H1 (cell line): ENCODE measurements around the gene HDLBP. TPM values are rescaled to one million over a fixed set of nuclear protein-coding genes. Genes with fewer than 3 reads are reported as not detected.

Experiments
- CTCF ChIA-PET: fragments of 300-600 bp; sonication (Branson Sonifier 250); formaldehyde crosslinking; loops from one replicate; lab custom pipeline; 2021; ENCODE audit not compliant: partially characterized antibody; lab: Charles Lee
- POLR2A ChIA-PET: fragments of 300-600 bp; sonication (Branson Sonifier 250); formaldehyde crosslinking; loops from one replicate; lab custom pipeline; 2021; ENCODE audit warnings: inconsistent platforms; ENCODE audit not compliant: partially characterized antibody; lab: Charles Lee
- DNase-seq, 2 experiments: peaks; one replicate each; pipeline versions ENCODE4 v3.0.0 to v3.0.0-alpha.2; 2010 to 2022; ENCODE audit warnings: low spot score in 2 of 2, low read depth in 1 of 2, mixed read lengths in 1 of 2
- FAIRE-seq: peaks from 2 replicates; lab custom pipeline; 2011; peaks lifted over from hg19 to GRCh38; lab: Jason Lieb, UNC
- H2AFZ ChIP-seq: 2 replicates; pipeline ENCODE4 v1.8.1; 2012; ENCODE audit warnings: low read length, inconsistent platforms
- H2AK5ac ChIP-seq: 2 replicates; pipeline ENCODE4 v1.6.1; 2013; ENCODE audit warnings: low read depth, low read length
- H2BK120ac ChIP-seq: replicated peaks from 2 replicates; pipeline ENCODE3; 2013; ENCODE audit warnings: low read depth, low read length, inconsistent platforms
- H2BK12ac ChIP-seq: 2 replicates; pipeline ENCODE4 v1.6.1; 2013; ENCODE audit warnings: low read depth, low read length
- H2BK15ac ChIP-seq: 2 replicates; pipeline ENCODE4 v1.6.1; 2013; ENCODE audit warnings: low read length
- H2BK20ac ChIP-seq: 2 replicates; pipeline ENCODE4 v1.6.1; 2013; ENCODE audit warnings: low read length
- H2BK5ac ChIP-seq: 2 replicates; pipeline ENCODE4 v1.6.1; 2013; ENCODE audit warnings: low read depth, low read length
- H3K14ac ChIP-seq: 2 replicates; pipeline ENCODE4 v1.6.1; 2013; ENCODE audit warnings: inconsistent platforms; ENCODE audit not compliant: insufficient read length
- H3K18ac ChIP-seq: 2 replicates; pipeline ENCODE4 v1.6.1; 2013; ENCODE audit warnings: low read length; ENCODE audit errors: extremely low read depth
- H3K23ac ChIP-seq: 2 replicates; pipeline ENCODE4 v1.6.1; 2013; ENCODE audit warnings: inconsistent platforms; ENCODE audit not compliant: insufficient read length
- H3K23me2 ChIP-seq: 2 replicates; pipeline ENCODE4 v1.6.1; 2013; ENCODE audit warnings: low read depth, low read length
- H3K27ac ChIP-seq: 2 replicates; pipeline ENCODE4 v1.6.1; 2011; ENCODE audit warnings: low read depth, low read length, inconsistent platforms
- H3K27me3 ChIP-seq, 4 experiments: replicated peaks in 1 of 4; 1 replicate in 1 of 4; 2 replicates in 3 of 4; pipeline versions ENCODE4 v1.6.1 to v1.8.1; 2011 to 2013; ENCODE audit warnings: low read length in 3 of 4, mild to moderate bottlenecking in 3 of 4, inconsistent platforms in 2 of 4, mixed read lengths in 2 of 4, moderate library complexity in 1 of 4; ENCODE audit not compliant: control insufficient read depth in 3 of 4, insufficient read depth in 3 of 4; ENCODE audit errors: extremely low read depth in 1 of 4
- H3K36me3 ChIP-seq, 4 experiments: 2 replicates each; pipeline versions ENCODE4 v1.6.1 to v1.8.1; 2011 to 2013; ENCODE audit warnings: mild to moderate bottlenecking in 4 of 4, low read length in 3 of 4, moderate library complexity in 2 of 4, control low read depth in 1 of 4, inconsistent platforms in 1 of 4; ENCODE audit not compliant: insufficient read depth in 4 of 4, control insufficient read depth in 2 of 4
- H3K4ac ChIP-seq: replicated peaks from 2 replicates; pipeline ENCODE3; 2013; ENCODE audit warnings: low read length, low read depth, mixed read lengths, inconsistent platforms; ENCODE audit not compliant: insufficient read length
- H3K4me1 ChIP-seq, 4 experiments: replicated peaks in 1 of 4; 1 replicate in 1 of 4; 2 replicates in 3 of 4; pipeline versions ENCODE4 v1.6.1 to v1.8.1; 2011 to 2013; ENCODE audit warnings: low read length in 3 of 4, inconsistent platforms in 2 of 4, mixed read lengths in 1 of 4; ENCODE audit not compliant: insufficient read depth in 4 of 4, control insufficient read depth in 3 of 4
- H3K4me2 ChIP-seq, 2 experiments: 2 replicates each; pipeline versions ENCODE4 v1.6.1 to v1.8.1; 2011 to 2013; ENCODE audit warnings: low read depth in 2 of 2, low read length in 2 of 2, control low read depth in 1 of 2, inconsistent platforms in 1 of 2, mild to moderate bottlenecking in 1 of 2; ENCODE audit not compliant: insufficient read depth in 1 of 2
- H3K4me3 ChIP-seq, 4 experiments: fragments of 200-600, 300-600 bp in 1 of 4; sonication (generic), shearing (Covaris generic), sonication (Bioruptor Twin) in 1 of 4; 2 replicates each; pipeline versions ENCODE4 v1.5.1 to v1.8.1; 2011 to 2016; ENCODE audit warnings: low read length in 4 of 4, low read depth in 3 of 4, control low read depth in 2 of 4, inconsistent platforms in 2 of 4, mild to moderate bottlenecking in 2 of 4, mixed read lengths in 1 of 4, moderate library complexity in 1 of 4; ENCODE audit not compliant: insufficient read depth in 2 of 4; ENCODE audit errors: extremely low read depth in 1 of 4
- H3K56ac ChIP-seq: replicated peaks from 2 replicates; pipeline ENCODE3; 2013; ENCODE audit warnings: low read depth, mild to moderate bottlenecking, mixed read lengths, low read length, inconsistent platforms; ENCODE audit not compliant: insufficient read length
- H3K79me1 ChIP-seq: 2 replicates; pipeline ENCODE4 v1.6.1; 2013; ENCODE audit warnings: low read depth, low read length, control low read depth
- H3K79me2 ChIP-seq, 2 experiments: 2 replicates each; pipeline versions ENCODE4 v1.6.1 to v1.8.1; 2012 to 2013; ENCODE audit warnings: low read length in 2 of 2, mild to moderate bottlenecking in 2 of 2, inconsistent platforms in 1 of 2; ENCODE audit not compliant: insufficient read depth in 2 of 2, control insufficient read depth in 1 of 2
- H3K9ac ChIP-seq, 4 experiments: replicated peaks in 1 of 4; 1 replicate in 1 of 4; 2 replicates in 3 of 4; pipeline versions ENCODE4 v1.6.1 to v1.8.1; 2011 to 2013; ENCODE audit warnings: low read depth in 3 of 4, low read length in 3 of 4, control low read depth in 2 of 4, mild to moderate bottlenecking in 2 of 4, moderate library complexity in 2 of 4, inconsistent platforms in 1 of 4; ENCODE audit errors: extremely low read depth in 1 of 4
- H3K9me3 ChIP-seq, 2 experiments: 2 replicates each; pipeline versions ENCODE4 v1.6.1 to v1.8.1; 2012 to 2013; ENCODE audit warnings: mild to moderate bottlenecking in 2 of 2, moderate library complexity in 2 of 2, control low read depth in 1 of 2, inconsistent platforms in 1 of 2, low read depth in 1 of 2, low read length in 1 of 2, mixed read lengths in 1 of 2; ENCODE audit not compliant: insufficient read depth in 2 of 2
- H4K20me1 ChIP-seq, 2 experiments: replicated peaks in 1 of 2; 2 replicates each; pipeline versions ENCODE3 to v1.8.1; 2011 to 2013; ENCODE audit warnings: inconsistent platforms in 2 of 2, low read length in 2 of 2, mild to moderate bottlenecking in 1 of 2; ENCODE audit not compliant: insufficient read depth in 2 of 2, control insufficient read depth in 1 of 2
- H4K5ac ChIP-seq: 2 replicates; pipeline ENCODE4 v1.6.1; 2013; ENCODE audit warnings: low read length, low read depth, mixed read lengths, inconsistent platforms; ENCODE audit not compliant: insufficient read length
- H4K8ac ChIP-seq: 2 replicates; pipeline ENCODE4 v1.8.0; 2013; ENCODE audit warnings: mild to moderate bottlenecking, moderate library complexity, low read length, inconsistent platforms; ENCODE audit not compliant: insufficient read depth; ENCODE audit errors: extremely low read depth
- H4K91ac ChIP-seq: replicated peaks from 2 replicates; pipeline ENCODE3; 2013; ENCODE audit warnings: low read length, mixed read lengths, inconsistent platforms; ENCODE audit not compliant: insufficient read length
- FOSL1 ChIP-seq: IDR thresholded peaks from 2 replicates; pipeline ENCODE4 v1.6.1; 2011; ENCODE audit warnings: mild to moderate bottlenecking, low read depth, low read length, moderate library complexity; ENCODE audit not compliant: insufficient read depth
- POLR2A ChIP-seq, 2 experiments: IDR thresholded peaks; 1 replicate in 1 of 2; 2 replicates in 1 of 2; pipeline ENCODE4 v1.6.1; 2011; ENCODE audit warnings: low read depth in 2 of 2, low read length in 2 of 2, mild to moderate bottlenecking in 2 of 2; ENCODE audit errors: control extremely low read depth in 1 of 2
- POLR2AphosphoS5 ChIP-seq: IDR thresholded peaks from 2 replicates; pipeline ENCODE4 v1.6.1; 2011; ENCODE audit warnings: low read depth, low read length
- WGBS, 2 experiments: shearing (Covaris generic) in 1 of 2; methylation state at CpG; one replicate each; pipeline versions ENCODE4 v1.1.6 to v1.1.7; 2013 to 2015; ENCODE audit warnings: low lambda C conversion rate in 2 of 2, mixed read lengths in 2 of 2, inconsistent platforms in 1 of 2, low coverage in 1 of 2, missing lambda C conversion rate in 1 of 2; ENCODE audit not compliant: insufficient replicate concordance in 2 of 2, insufficient coverage in 1 of 2, insufficient read length in 1 of 2; ENCODE audit errors: extremely low coverage in 1 of 2, missing lambda C conversion rate in 1 of 2; 5-methylcytosine and 5-hydroxymethylcytosine counted together
- polyA plus RNA-seq, 7 experiments: library from polyadenylated mRNA; depleted of rRNA in 3 of 7; stranded (reverse) in 5 of 7; unstranded in 2 of 7; fragments of >200 nt in 5 of 7; fragments of 200-250 nt in 2 of 7; gene quantifications; 1 replicate in 5 of 7; 2 replicates in 1 of 7; 4 replicates in 1 of 7; pipeline versions ENCODE4 v1.2.1 to v1.2.3, GENCODE V29; 2011 to 2013; ENCODE audit warnings: missing spikeins in 2 of 7, mixed read lengths in 2 of 7
- total RNA-seq: library from RNA; stranded (reverse); fragmentation: NEBNext Ultra II Directional; extraction: Animal tissue kit (Norgen Biotek cat#: 25700); gene quantifications from 2 replicates; pipeline ENCODE4 v1.2.1, GENCODE V29; 2021

The HDLBP gene
- total and polyA plus RNA-seq, 2 of the 8 experiments (the other 6 are each of a cell fraction or from before 2014, with no cell fraction given), result 185 to 360 TPM

DNA sequence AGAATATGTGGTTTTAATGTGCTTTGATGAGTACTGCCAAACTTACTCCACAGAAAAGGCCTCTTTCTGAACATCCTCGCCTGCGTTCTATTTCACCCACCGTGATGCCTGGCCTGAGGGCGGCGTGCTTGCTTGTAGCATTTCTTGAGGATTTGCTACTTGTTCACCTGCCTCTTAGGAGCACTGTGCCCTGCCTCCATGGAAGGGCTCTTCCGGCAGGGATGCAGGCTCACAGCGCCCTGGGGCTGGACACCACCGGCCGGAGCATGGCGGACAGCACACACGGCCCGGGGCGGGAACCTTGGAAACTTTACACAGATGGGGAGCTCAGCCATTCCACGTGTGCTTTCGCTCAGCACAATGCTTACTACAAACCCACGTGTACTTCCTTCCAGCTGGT is 89.9 kb downstream of the HDLBP start:
- Histone ChIP-seq H3K4me1 (no peaks in the 10 kb centered on the region; a peak in 1 of 7 replicates), H4K20me1 (peaks cover 16 to 26% of the 10 kb centered on the region in 2 experiments), H3K4me3 (no peak overlapping the region), H2AK5ac (no peak overlapping the region), H3K23me2 (no peaks in the 10 kb centered on the region), H3K18ac (no peak overlapping the region), H3K9ac (no peak overlapping the region), H3K79me1 (peaks cover 3% of the 10 kb centered on the region; the same call in 1 of the 2 replicates), H2BK5ac (no peak overlapping the region), H2BK120ac (no peak overlapping the region), H3K36me3 (peaks cover 10 to 23% (median 23%) of the 10 kb centered on the region in 4 experiments; a peak in 7 of 8 replicates), H2BK12ac (no peak overlapping the region), H4K8ac (no peak overlapping the region), H2BK20ac (no peak overlapping the region), H3K4me2 (no peak overlapping the region), H2AFZ (no peak overlapping the region), H4K5ac (no peak overlapping the region), H3K27ac (no peak overlapping the region), H3K56ac (no peak overlapping the region), H3K79me2 (no peaks in the 10 kb centered on the region; a peak in 1 of 4 replicates), H3K27me3 (no peaks in the 10 kb centered on the region), H3K4ac (no peak overlapping the region), H2BK15ac (no peak overlapping the region), H3K23ac (no peak overlapping the region), H4K91ac (no peak overlapping the region), H3K14ac (no peak overlapping the region), H3K9me3 (no peaks in the 10 kb centered on the region)
- CTCF ChIA-PET, result interaction anchor here (0.8 to 1.1 kb wide), 2 partner anchors 9 to 83 kb away, joined by 4 read pairs; no protein-coding TSS in a partner anchor
- 97% methylated on average over 16 of the region's 16 CpGs; no CpG with 5 or more reads in 1 of the 2 experiments for WGBS, 2 experiments
- DNase-seq (no peak), FAIRE-seq (no peak)
- TF ChIP-seq FOSL1 (no peak), POLR2A (IDR thresholded peaks at IDR 0.05; ENCODE audit: control extremely low read depth in 1 of 2, low read depth in 2 of 2, low read length in 2 of 2) (0 out of 3 replicates have a peak, but pooled peaks of 1 of the 2 experiments have one; percentile 8), POLR2AphosphoS5 (peak; percentile 16; the same call in 1 of the 2 replicates)
- POLR2A ChIA-PET, result interaction anchor here (1.0 to 1.5 kb wide), 5 partner anchors 8 to 42 kb away, joined by 3 to 4 read pairs (median 3); no protein-coding TSS in a partner anchor
